Parathyroid adenoma (tissue), 2 donors: ENCODE results near the gene CHST15.
A peak's percentile ranks its signal among the peaks of the same experiment; 100 is the strongest.

Experiments used
- H2AFZ ChIP-seq: fragments of 300-600 bp; sonication (generic); one replicate; pipeline ENCODE4 v1.7.0; 2017; ENCODE audit warnings: antibody characterized with exemption, mild to moderate bottlenecking
- H3K27ac ChIP-seq: fragments of 300-600 bp; sonication (generic); one replicate; pipeline ENCODE4 v1.7.0; 2017
- H3K27me3 ChIP-seq: fragments of 300-600 bp; sonication (generic); one replicate; pipeline ENCODE4 v1.7.0; 2017; ENCODE audit warnings: low read length; ENCODE audit not compliant: control insufficient read depth, insufficient read depth
- H3K36me3 ChIP-seq: fragments of 300-600 bp; sonication (generic); one replicate; pipeline ENCODE4 v1.7.0; 2017; ENCODE audit warnings: low read length; ENCODE audit not compliant: control insufficient read depth, insufficient read depth
- H3K4me1 ChIP-seq: fragments of 300-600 bp; sonication (generic); one replicate; pipeline ENCODE4 v1.7.0; 2017; ENCODE audit warnings: control low read depth
- H3K4me2 ChIP-seq: fragments of 300-600 bp; sonication (generic); one replicate; pipeline ENCODE4 v1.7.0; 2017; ENCODE audit warnings: low read length
- H3K4me3 ChIP-seq: fragments of 300-600 bp; sonication (generic); one replicate; pipeline ENCODE4 v1.7.0; 2017; ENCODE audit warnings: low read depth, low read length
- H3K79me2 ChIP-seq: fragments of 300-600 bp; sonication (generic); one replicate; pipeline ENCODE4 v1.7.0; 2017; ENCODE audit warnings: control low read depth
- H3K9ac ChIP-seq: fragments of 300-600 bp; sonication (generic); one replicate; pipeline ENCODE4 v1.7.0; 2017; ENCODE audit warnings: mild to moderate bottlenecking
- H3K9me3 ChIP-seq: fragments of 300-600 bp; sonication (generic); one replicate; pipeline ENCODE4 v1.7.0; 2017; ENCODE audit warnings: low read length; ENCODE audit not compliant: control insufficient read depth
- CTCF ChIP-seq: fragments of 300-600 bp; sonication (generic); IDR thresholded peaks from one replicate; pipeline ENCODE4 v1.7.0; 2017; ENCODE audit warnings: antibody characterized with exemption, mild to moderate bottlenecking
- donor health status: primary hyperparathyroidism.

CHST15 gene

GRCh38 chr10:123995461-123996131, 97.8 kb downstream of the CHST15 start:
- H3K4me3 ChIP-seq: no peak overlapping the region
- no peaks in the 10 kb centered on the region for H3K4me1 ChIP-seq
- H3K27me3 ChIP-seq: peaks cover 9% of the 10 kb centered on the region

GRCh38 chr10:123995082-123995460, 98.3 kb downstream of the CHST15 start:
- TF ChIP-seq CTCF: no peak

More at GRCh38 chr10:123995461-123996131, 97.8 kb downstream of the CHST15 start:
- Histone ChIP-seq H3K9me3 (no peaks in the 10 kb centered on the region), H3K36me3 (no peaks in the 10 kb centered on the region), H3K27ac (no peak overlapping the region), H2AFZ (peak overlapping the region; percentile 42), H3K9ac (no peak overlapping the region), H3K4me2 (no peak overlapping the region), H3K79me2 (no peaks in the 10 kb centered on the region)
- TF ChIP-seq CTCF: no peak

GRCh38 chr10:123994417-123995081, 98.8 kb downstream of the CHST15 start:
- peak; percentile 99 for TF ChIP-seq CTCF
- peaks cover 9% of the 10 kb centered on the region for H3K27me3 ChIP-seq
- H3K27ac ChIP-seq: no peak overlapping the region
- H2AFZ ChIP-seq: peak overlapping the region; percentile 79
- peak overlapping the region; percentile 18 for H3K4me2 ChIP-seq
- H3K4me1 ChIP-seq: no peaks in the 10 kb centered on the region
- no peak overlapping the region for H3K9ac ChIP-seq
- no peak overlapping the region for H3K4me3 ChIP-seq
- no peaks in the 10 kb centered on the region for H3K36me3 ChIP-seq
- H3K79me2 ChIP-seq: no peaks in the 10 kb centered on the region
- no peaks in the 10 kb centered on the region for H3K9me3 ChIP-seq

More at GRCh38 chr10:123995082-123995460, 98.3 kb downstream of the CHST15 start:
- no peaks in the 10 kb centered on the region for H3K4me1 ChIP-seq
- H3K9me3 ChIP-seq: no peaks in the 10 kb centered on the region
- no peak overlapping the region for H3K4me3 ChIP-seq
- no peak overlapping the region for H3K9ac ChIP-seq
- H3K79me2 ChIP-seq: no peaks in the 10 kb centered on the region
- H2AFZ ChIP-seq: peak overlapping the region; percentile 79
- H3K27me3 ChIP-seq: peaks cover 9% of the 10 kb centered on the region
- no peaks in the 10 kb centered on the region for H3K36me3 ChIP-seq
- no peak overlapping the region for H3K27ac ChIP-seq
- peak overlapping the region; percentile 18 for H3K4me2 ChIP-seq

- Histone ChIP-seq H3K27me3 (peaks cover 9% of the 10 kb centered on the region), H3K4me1 (no peaks in the 10 kb centered on the region), H3K27ac (no peak overlapping the region), H3K79me2 (no peaks in the 10 kb centered on the region), H3K4me2 (no peak overlapping the region), H3K9ac (no peak overlapping the region), H3K4me3 (no peak overlapping the region), H2AFZ (peak overlapping the region; percentile 79), H3K36me3 (no peaks in the 10 kb centered on the region), H3K9me3 (no peaks in the 10 kb centered on the region)
- TF ChIP-seq CTCF: no peak
Observed at GRCh38 chr10:123993534-123994416, 99.6 kb downstream of the CHST15 start.
